Activated T-helper 1 cell treated with anti-CD3 and anti-CD28 coated beads, Interleukin-12 subunit alpha, Interleukin-12 subunit beta, Interleukin-2, Interleukin-4 antibody, amounts not matched to agents 30 ng/mL and 10 ng/mL and 1 ng/mL, durations not matched to agents 14 hours and 24 hours and 36 hours (primary cell): Measurements from ENCODE around the gene ANLN. TPM values are rescaled to one million over a fixed set of nuclear protein-coding genes. Genes with fewer than 3 reads are reported as not detected.

Source experiments
- DNase-seq: peaks from one replicate; pipeline ENCODE4 v3.0.0; 2021; ENCODE audit warnings: low spot score
- H3K27ac Mint-ChIP-seq: one replicate; pipeline ENCODE4 v1.8.0; 2021; ENCODE audit warnings: mild to moderate bottlenecking, mixed read lengths
- H3K27me3 Mint-ChIP-seq: one replicate; pipeline ENCODE4 v1.8.0; 2022; ENCODE audit warnings: mild to moderate bottlenecking, moderate library complexity, mixed read lengths; ENCODE audit not compliant: insufficient read depth
- H3K36me3 Mint-ChIP-seq: one replicate; pipeline ENCODE4 v1.8.0; 2021; ENCODE audit warnings: low read depth, mixed read lengths
- H3K4me1 Mint-ChIP-seq: one replicate; pipeline ENCODE4 v1.8.0; 2021; ENCODE audit warnings: low read depth, mixed read lengths
- H3K4me3 Mint-ChIP-seq: one replicate; pipeline ENCODE4 v1.8.0; 2021; ENCODE audit warnings: mild to moderate bottlenecking, moderate library complexity, mixed read lengths
- H3K9me3 Mint-ChIP-seq: one replicate; pipeline ENCODE4 v1.8.0; 2021; ENCODE audit warnings: mixed read lengths
- intact Hi-C: fragments of 100-400 bp; cut with micrococcal nuclease; formaldehyde crosslinking; loops from one replicate; pipeline ENCODE4 v1.15.1; 2024
- total RNA-seq: library from RNA; stranded (reverse); gene quantifications from 2 replicates; pipeline ENCODE4 v1.2.3, GENCODE V29; 2022

ANLN gene, protein sequence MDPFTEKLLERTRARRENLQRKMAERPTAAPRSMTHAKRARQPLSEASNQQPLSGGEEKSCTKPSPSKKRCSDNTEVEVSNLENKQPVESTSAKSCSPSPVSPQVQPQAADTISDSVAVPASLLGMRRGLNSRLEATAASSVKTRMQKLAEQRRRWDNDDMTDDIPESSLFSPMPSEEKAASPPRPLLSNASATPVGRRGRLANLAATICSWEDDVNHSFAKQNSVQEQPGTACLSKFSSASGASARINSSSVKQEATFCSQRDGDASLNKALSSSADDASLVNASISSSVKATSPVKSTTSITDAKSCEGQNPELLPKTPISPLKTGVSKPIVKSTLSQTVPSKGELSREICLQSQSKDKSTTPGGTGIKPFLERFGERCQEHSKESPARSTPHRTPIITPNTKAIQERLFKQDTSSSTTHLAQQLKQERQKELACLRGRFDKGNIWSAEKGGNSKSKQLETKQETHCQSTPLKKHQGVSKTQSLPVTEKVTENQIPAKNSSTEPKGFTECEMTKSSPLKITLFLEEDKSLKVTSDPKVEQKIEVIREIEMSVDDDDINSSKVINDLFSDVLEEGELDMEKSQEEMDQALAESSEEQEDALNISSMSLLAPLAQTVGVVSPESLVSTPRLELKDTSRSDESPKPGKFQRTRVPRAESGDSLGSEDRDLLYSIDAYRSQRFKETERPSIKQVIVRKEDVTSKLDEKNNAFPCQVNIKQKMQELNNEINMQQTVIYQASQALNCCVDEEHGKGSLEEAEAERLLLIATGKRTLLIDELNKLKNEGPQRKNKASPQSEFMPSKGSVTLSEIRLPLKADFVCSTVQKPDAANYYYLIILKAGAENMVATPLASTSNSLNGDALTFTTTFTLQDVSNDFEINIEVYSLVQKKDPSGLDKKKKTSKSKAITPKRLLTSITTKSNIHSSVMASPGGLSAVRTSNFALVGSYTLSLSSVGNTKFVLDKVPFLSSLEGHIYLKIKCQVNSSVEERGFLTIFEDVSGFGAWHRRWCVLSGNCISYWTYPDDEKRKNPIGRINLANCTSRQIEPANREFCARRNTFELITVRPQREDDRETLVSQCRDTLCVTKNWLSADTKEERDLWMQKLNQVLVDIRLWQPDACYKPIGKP
- total RNA-seq, result 23.8 and 31.0 TPM in 2 replicates

DNA sequence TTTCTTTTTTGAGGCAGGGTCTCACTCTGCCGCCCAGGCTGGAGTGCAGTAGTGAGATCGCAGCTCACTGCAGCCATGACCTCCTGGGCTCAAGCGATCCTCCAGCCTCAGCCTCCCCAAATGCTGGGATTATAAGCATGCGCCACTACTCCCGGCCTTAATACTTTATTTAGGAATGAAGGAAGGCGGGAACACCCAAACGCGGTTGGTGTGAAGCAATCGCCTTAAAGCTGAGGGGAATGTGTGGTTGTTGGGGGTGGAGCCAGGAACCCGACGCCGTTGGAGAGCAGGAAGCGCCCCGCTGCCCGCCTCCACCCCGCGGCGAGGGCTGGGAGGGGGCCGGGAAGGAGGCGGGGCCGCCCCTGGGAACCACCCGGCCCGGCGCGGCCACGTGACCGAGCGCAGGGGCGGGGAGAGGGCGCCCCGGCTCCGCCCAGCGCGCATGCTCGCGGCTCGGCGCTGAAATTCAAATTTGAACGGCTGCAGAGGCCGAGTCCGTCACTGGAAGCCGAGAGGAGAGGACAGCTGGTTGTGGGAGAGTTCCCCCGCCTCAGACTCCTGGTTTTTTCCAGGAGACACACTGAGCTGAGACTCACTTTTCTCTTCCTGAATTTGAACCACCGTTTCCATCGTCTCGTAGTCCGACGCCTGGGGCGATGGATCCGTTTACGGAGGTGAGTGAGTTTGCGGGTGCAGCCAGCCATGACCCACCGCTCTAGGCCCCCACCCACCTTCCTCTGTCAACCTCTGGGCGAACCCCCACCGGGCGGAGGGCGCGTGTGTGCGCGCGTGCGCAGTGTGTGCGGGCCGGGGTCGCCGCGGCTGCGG is at the start of gene ANLN:
TSS of gene ANLN (plus strand) at position 492 of the 828 bp plus-strand sequence. CDS start at position 657, 165 bp downstream.
- Mint-ChIP-seq H3K4me1 (peaks cover 37% of the 10 kb centered on the region), H3K4me3 (peak within 1 kb of the TSS; percentile 86), H3K9me3 (peaks cover 5% of the 10 kb centered on the region), H3K36me3 (peaks cover 7% of the 10 kb centered on the region), H3K27me3 (peaks cover 12% of the 10 kb centered on the region), H3K27ac (peak within 1 kb of the TSS; percentile 78)
- DNase-seq, result peak; percentile 84
- intact Hi-C loops, result loop anchor here (1.0 to 10.0 kb wide), 12 partner anchors 22 to 1397 kb away; partner anchors contain the start of genes AOAH, DPY19L1, ELMO1 and HERPUD2

DNA sequence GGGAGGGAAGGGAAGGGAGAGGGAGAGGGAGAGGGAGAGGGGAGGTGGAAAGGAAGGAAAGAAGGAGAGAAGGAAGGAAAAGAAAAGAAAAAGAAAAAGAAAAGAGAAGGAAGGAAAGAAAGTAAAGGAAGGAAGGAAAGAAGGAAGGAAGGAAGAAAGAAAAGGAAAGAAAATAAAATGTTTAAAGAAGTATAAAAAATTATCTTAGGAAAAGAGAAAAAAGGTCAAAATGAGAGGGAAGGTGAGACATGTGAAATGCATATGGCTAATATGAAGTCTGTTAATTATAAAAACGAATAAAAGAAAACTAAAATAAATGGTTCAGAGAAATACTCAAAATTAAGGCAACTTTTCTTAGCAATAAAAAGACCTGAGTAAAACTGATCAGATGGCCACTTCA is 46.1 kb upstream of the ANLN start:
- Mint-ChIP-seq H3K4me3 (no peak overlapping the region), H3K27ac (no peak overlapping the region), H3K9me3 (no peaks in the 10 kb centered on the region), H3K36me3 (no peaks in the 10 kb centered on the region), H3K27me3 (peaks cover 24% of the 10 kb centered on the region), H3K4me1 (no peaks in the 10 kb centered on the region)
- intact Hi-C loops, result no loop called here
- DNase-seq, result no peak

DNA sequence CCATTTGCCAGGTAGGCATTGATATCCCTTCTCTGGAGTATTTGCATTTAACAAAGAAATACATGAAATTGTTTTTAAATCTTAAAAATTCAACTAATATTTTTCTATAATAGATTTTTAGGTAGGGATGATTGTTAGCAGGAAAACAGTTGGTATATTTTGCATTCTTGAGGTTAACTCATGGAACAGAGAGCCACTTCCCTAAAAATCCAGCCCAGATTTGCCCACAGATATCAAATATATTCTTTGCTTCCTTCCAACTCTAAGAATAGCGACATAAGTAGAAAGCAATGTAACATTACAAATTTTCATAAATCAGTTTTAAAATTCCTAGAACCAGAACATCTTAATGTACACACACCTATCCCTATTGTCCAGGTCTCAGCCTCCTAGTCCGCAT is 45.0 kb upstream of the ANLN start:
- Mint-ChIP-seq H3K4me1 (no peaks in the 10 kb centered on the region), H3K9me3 (no peaks in the 10 kb centered on the region), H3K36me3 (no peaks in the 10 kb centered on the region), H3K27ac (no peak overlapping the region), H3K27me3 (peaks cover 22% of the 10 kb centered on the region), H3K4me3 (no peak overlapping the region)
- no peak for DNase-seq
- intact Hi-C loops, result no loop called here

DNA sequence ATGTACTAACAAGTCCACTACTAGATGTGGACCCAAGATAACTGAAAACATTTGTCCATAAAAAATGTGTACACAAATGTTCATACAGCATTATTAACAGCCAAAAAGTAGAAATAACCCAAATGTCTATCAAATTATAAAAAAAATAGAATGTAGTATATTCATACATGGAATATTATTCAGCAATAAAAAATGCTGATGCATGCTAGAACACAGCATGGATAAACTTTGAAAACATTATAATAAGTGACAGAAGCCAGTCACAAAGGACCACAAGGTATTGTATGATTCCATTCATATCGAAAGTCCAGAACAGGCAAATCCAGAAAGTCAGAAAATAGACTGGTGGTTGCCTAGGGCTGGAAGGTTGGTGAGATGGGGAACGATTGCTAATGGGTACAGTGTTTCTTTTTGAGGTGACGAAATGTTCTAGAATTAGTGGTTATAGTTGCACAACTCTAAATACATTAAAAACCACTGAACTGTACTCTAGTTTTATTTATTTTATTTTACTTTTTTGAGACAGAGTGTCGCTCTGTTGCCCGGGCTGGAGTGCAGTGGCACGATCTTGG is 43.3 kb upstream of the ANLN start:
- Mint-ChIP-seq H3K27me3 (peaks cover 17% of the 10 kb centered on the region), H3K4me3 (no peak overlapping the region), H3K4me1 (no peaks in the 10 kb centered on the region), H3K36me3 (no peaks in the 10 kb centered on the region), H3K27ac (no peak overlapping the region), H3K9me3 (no peaks in the 10 kb centered on the region)
- intact Hi-C loops, result no loop called here
- DNase-seq, result no peak

DNA sequence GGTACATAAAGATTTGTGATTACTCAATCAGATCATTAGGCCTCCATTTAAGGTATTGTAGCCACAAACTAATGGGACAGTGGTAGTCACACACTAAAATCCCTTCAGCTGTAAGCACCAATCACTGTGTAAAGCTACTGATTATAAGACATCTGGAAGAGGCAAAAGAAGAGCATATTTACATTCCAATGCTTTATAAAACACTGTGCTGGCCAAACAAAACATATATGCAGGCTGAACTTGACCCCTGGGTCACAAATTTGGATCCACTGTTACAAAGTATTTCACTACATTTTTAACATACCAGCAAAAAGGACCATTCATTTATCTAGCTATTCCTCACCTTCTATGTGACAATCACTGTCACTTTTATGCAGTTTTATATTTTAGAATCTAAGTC is 41.4 kb upstream of the ANLN start:
- Mint-ChIP-seq H3K27me3 (peaks cover 17% of the 10 kb centered on the region), H3K36me3 (no peaks in the 10 kb centered on the region), H3K4me3 (no peak overlapping the region), H3K27ac (no peak overlapping the region), H3K9me3 (no peaks in the 10 kb centered on the region), H3K4me1 (no peaks in the 10 kb centered on the region)
- intact Hi-C loops, result no loop called here
- DNase-seq, result no peak

DNA sequence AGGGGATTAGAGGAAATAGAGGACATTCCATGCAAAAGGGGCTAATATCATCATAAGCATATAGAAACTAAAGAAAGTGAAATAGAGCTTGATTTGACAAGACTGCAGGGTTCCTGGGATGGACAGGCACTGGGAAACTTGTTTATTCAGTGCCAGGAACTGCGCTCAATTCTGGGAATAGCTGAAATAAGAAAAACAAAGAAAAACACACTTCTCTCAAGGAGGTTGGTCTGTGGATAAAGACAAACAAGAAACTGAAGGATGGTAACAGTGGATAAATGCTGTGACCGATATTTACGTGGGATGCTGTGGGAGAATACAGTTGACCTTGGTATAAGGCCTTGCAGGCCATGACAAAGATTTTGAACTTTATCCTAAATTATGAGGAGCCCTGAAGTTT is 40.9 kb upstream of the ANLN start:
- DNase-seq, result no peak
- Mint-ChIP-seq H3K27ac (no peak overlapping the region), H3K27me3 (peaks cover 18% of the 10 kb centered on the region), H3K4me3 (no peak overlapping the region), H3K4me1 (no peaks in the 10 kb centered on the region), H3K9me3 (no peaks in the 10 kb centered on the region), H3K36me3 (no peaks in the 10 kb centered on the region)
- intact Hi-C loops, result no loop called here

DNA sequence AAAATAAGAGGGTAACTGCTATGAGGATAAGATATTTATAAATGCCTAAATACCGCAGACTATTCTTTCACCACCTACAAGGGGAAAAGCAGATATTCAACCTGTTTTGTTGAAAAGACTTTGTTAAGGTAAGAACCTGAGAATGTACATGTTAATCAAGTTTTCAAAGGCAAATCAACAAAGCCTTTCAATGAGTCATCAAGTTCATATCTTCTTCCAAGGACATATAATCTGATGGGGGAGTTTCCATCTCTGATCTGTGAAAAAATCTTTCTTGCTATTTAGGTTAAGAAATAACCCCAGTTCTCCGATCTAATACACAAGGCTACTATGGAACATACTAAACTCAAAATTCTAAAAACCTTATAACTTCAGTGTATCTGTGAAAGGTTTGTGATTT is 40.0 kb upstream of the ANLN start:
- Mint-ChIP-seq H3K27ac (no peak overlapping the region), H3K36me3 (no peaks in the 10 kb centered on the region), H3K27me3 (peaks cover 19% of the 10 kb centered on the region), H3K4me3 (no peak overlapping the region), H3K9me3 (no peaks in the 10 kb centered on the region), H3K4me1 (no peaks in the 10 kb centered on the region)
- DNase-seq, result no peak
- intact Hi-C loops, result no loop called here

DNA sequence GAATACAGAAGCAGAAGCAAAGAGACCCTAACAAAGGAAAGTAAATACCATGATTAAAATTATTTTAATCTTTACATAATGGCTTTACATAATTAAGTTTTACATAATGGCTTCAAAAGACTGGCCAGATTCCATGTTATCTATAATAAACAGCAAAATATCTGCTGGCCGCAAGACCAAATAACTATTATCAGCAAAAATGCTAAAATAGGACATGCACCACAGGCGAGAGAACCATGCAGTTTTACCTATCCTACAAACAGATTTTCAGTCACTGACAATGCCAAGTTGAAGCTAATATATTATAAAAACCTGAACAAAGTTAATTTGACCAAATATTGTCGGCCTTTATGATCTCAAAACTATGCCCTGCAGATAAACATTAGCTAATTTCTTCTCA is 34.2 kb upstream of the ANLN start:
- H3K4me3 Mint-ChIP-seq, result no peak overlapping the region
- H3K9me3 Mint-ChIP-seq, result no peaks in the 10 kb centered on the region
- H3K36me3 Mint-ChIP-seq, result no peaks in the 10 kb centered on the region
- no peak for DNase-seq
- H3K27ac Mint-ChIP-seq, result no peak overlapping the region
- no peaks in the 10 kb centered on the region for H3K4me1 Mint-ChIP-seq
- intact Hi-C loops, result no loop called here
- peaks cover 6% of the 10 kb centered on the region for H3K27me3 Mint-ChIP-seq

DNA sequence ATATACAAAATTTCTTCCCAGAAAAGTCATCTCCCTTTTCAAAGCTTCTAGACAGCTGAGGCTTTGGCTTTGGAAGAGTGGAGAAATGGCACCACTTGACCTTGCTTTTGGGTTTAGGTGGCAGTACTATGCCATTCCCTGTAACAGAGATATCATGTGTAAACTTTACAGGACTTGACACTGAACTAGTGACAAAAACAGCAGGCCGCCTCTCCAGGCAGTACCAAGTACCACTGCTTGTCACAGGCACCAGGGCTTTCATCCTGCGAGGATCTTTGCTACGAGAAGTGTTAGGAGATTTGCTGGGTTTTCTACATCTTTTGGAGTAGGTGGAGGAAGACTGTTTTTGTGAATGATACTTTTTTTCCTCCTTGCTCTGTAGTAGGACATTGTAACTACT is 32.6 kb upstream of the ANLN start:
- peaks cover 7% of the 10 kb centered on the region for H3K27me3 Mint-ChIP-seq
- no peaks in the 10 kb centered on the region for H3K36me3 Mint-ChIP-seq
- DNase-seq, result no peak
- H3K9me3 Mint-ChIP-seq, result no peaks in the 10 kb centered on the region
- intact Hi-C loops, result no loop called here
- no peak overlapping the region for H3K27ac Mint-ChIP-seq
- no peak overlapping the region for H3K4me3 Mint-ChIP-seq
- H3K4me1 Mint-ChIP-seq, result no peaks in the 10 kb centered on the region

DNA sequence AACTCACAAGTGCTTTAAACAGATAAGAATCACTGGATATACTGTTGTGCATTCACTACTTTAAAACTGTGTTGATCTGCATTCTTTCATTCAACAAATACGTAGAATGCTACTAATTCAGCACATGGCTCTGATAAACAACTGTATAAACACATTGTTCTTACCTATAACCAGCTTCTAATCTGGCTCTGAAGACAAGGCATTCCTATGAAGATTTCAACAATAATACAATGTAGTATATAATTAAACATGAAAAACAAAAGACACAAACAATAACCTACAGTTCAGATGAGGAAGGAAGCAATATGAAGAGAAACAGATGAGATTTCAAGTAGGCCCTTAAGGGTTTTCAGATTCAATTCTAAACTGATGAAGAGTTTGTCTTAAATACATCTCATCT is 31.1 kb upstream of the ANLN start:
- no peaks in the 10 kb centered on the region for H3K36me3 Mint-ChIP-seq
- intact Hi-C loops, result no loop called here

DNA sequence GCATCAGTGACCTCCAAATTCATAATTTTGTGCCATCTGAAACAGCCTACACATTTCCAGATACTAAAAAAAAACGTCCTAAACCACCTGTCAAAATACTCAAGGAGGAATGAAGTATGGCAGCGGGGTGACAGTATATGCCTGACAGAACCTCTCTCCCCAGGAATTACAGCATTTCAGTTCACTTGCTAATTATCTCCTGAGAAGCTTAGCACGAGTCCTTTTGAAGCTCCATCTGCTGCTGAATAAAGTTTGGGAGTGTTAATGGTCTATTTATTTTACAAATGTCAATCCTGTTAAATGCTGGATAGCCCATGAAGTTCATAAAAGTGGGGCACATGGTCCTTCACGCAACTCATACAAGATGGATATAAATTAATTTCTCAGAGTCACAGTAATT is 29.4 kb upstream of the ANLN start:
- peaks cover 13% of the 10 kb centered on the region for H3K27me3 Mint-ChIP-seq
- H3K36me3 Mint-ChIP-seq, result no peaks in the 10 kb centered on the region
- no peaks in the 10 kb centered on the region for H3K9me3 Mint-ChIP-seq
- no peaks in the 10 kb centered on the region for H3K4me1 Mint-ChIP-seq
- no peak overlapping the region for H3K27ac Mint-ChIP-seq
- DNase-seq, result no peak
- H3K4me3 Mint-ChIP-seq, result no peak overlapping the region
- intact Hi-C loops, result loop anchor here (10.0 kb wide), 1 partner anchor 1815 kb away; the partner anchor contains the start of gene STARD3NL

More for the DNA sequence above, 31.1 kb upstream of the ANLN start:
- Mint-ChIP-seq H3K4me3 (no peak overlapping the region), H3K27ac (no peak overlapping the region), H3K4me1 (no peaks in the 10 kb centered on the region), H3K27me3 (peaks cover 6% of the 10 kb centered on the region), H3K9me3 (no peaks in the 10 kb centered on the region)
- DNase-seq, result no peak

DNA sequence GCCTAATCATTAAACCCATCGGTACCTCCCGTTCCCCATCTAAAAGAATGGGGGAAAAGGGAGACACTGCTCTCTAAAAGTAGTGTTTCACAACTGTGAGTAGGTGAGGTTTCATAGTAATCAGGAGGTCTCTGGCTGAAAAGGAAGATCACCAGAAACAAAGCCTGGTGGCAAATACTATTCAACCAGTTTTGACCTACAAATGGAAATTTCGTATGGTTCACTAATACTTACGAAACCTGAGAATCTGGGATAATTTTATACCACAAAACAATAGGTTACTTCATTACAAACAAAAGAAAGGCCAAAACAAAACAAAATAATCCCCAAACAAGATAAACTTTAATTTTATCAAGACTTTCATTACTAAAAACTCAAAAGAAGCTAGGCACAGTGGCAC is 28.4 kb upstream of the ANLN start:
- H3K9me3 Mint-ChIP-seq, result no peaks in the 10 kb centered on the region
- no peaks in the 10 kb centered on the region for H3K36me3 Mint-ChIP-seq
- H3K4me3 Mint-ChIP-seq, result no peak overlapping the region
- peaks cover 19% of the 10 kb centered on the region for H3K27me3 Mint-ChIP-seq
- H3K27ac Mint-ChIP-seq, result no peak overlapping the region
- intact Hi-C loops, result loop anchor here (10.0 kb wide), 1 partner anchor 1814 kb away; the partner anchor contains the start of gene STARD3NL
- DNase-seq, result no peak
- no peaks in the 10 kb centered on the region for H3K4me1 Mint-ChIP-seq
